Endothelial cell of umbilical vein (primary cell): ENCODE measurements around the gene ACTR2. TPM values are rescaled to one million over a fixed set of nuclear protein-coding genes. Genes with fewer than 3 reads are reported as not detected.

Experiments used
- BruUV-seq: library from RNA; stranded (reverse); fragments of 400-500 nt; replicated peaks from 2 replicates; lab custom pipeline; 2021; lab: Mats Ljungman, UMichigan
- CTCF ChIA-PET: fragments of 300-600, 350-600 bp; sonication (Branson Sonifier 250); formaldehyde crosslinking; loops from one replicate; lab custom pipeline; 2021; ENCODE audit warnings: antibody characterized with exemption, inconsistent platforms; lab: Charles Lee
- POLR2A ChIA-PET: fragments of 300-600, 350-600 bp; sonication (Branson Sonifier 250); formaldehyde crosslinking; loops from one replicate; lab custom pipeline; 2021; ENCODE audit warnings: antibody characterized with exemption, inconsistent platforms; lab: Charles Lee
- DNase-seq: peaks from one replicate; pipeline ENCODE4 v3.0.0-alpha.2; 2011; ENCODE audit warnings: low read depth, low spot score
- FAIRE-seq: peaks from 2 replicates; lab custom pipeline; 2011; peaks lifted over from hg19 to GRCh38; lab: Jason Lieb, UNC
- H2AFZ ChIP-seq: 2 replicates; pipeline ENCODE4 v1.6.0; 2012; ENCODE audit warnings: low read depth, low read length, control low read depth, inconsistent platforms
- H3K27ac ChIP-seq: 2 replicates; pipeline ENCODE4 v1.5.1; 2011; ENCODE audit warnings: low read depth, mild to moderate bottlenecking, control low read depth, low read length, moderate library complexity; ENCODE audit not compliant: insufficient read depth
- H3K27me3 ChIP-seq, 2 experiments: 2 replicates each; pipeline versions ENCODE4 v1.6.0 to v1.6.1; 2011; ENCODE audit warnings: low read length in 2 of 2, mixed read lengths in 1 of 2; ENCODE audit not compliant: control insufficient read depth in 2 of 2, insufficient read depth in 2 of 2
- H3K36me3 ChIP-seq, 2 experiments: 2 replicates in 1 of 2; 3 replicates in 1 of 2; pipeline ENCODE4 v1.5.1; 2011; ENCODE audit warnings: low read length in 2 of 2, mild to moderate bottlenecking in 1 of 2, moderate library complexity in 1 of 2; ENCODE audit not compliant: control insufficient read depth in 2 of 2, insufficient read depth in 2 of 2; ENCODE audit errors: extremely low read depth in 1 of 2
- H3K4me1 ChIP-seq: 3 replicates; pipeline ENCODE4 v1.5.1; 2011; ENCODE audit warnings: mild to moderate bottlenecking, low read length; ENCODE audit not compliant: control insufficient read depth, insufficient read depth; ENCODE audit errors: extremely low read depth
- H3K4me2 ChIP-seq: 2 replicates; pipeline ENCODE4 v1.6.1; 2011; ENCODE audit warnings: low read length, control low read depth, mixed read lengths; ENCODE audit not compliant: insufficient read depth
- H3K4me3 ChIP-seq, 3 experiments: fragments of 200-600 bp in 1 of 3; sonication (generic), shearing (Covaris generic) in 1 of 3; replicated peaks in 1 of 3; 2 replicates each; pipeline ENCODE4 v1.5.1; 2011 to 2016; ENCODE audit warnings: control low read depth in 3 of 3, low read length in 3 of 3, mild to moderate bottlenecking in 2 of 3, inconsistent platforms in 1 of 3, low read depth in 1 of 3, moderate library complexity in 1 of 3; ENCODE audit not compliant: insufficient read depth in 1 of 3
- H3K79me2 ChIP-seq: 2 replicates; pipeline ENCODE4 v1.6.0; 2012; ENCODE audit warnings: low read length, inconsistent platforms; ENCODE audit not compliant: control insufficient read depth, insufficient read depth
- H3K9ac ChIP-seq: replicated peaks from 2 replicates; pipeline ENCODE3; 2011; ENCODE audit warnings: low read length, control low read depth; ENCODE audit not compliant: insufficient read depth; ENCODE audit errors: extremely low read depth
- H3K9me1 ChIP-seq: replicated peaks from 3 replicates; pipeline ENCODE4 v1.6.0; 2011; ENCODE audit warnings: mild to moderate bottlenecking, low read length; ENCODE audit not compliant: control insufficient read depth, insufficient read depth; ENCODE audit errors: extremely low read depth
- H3K9me3 ChIP-seq: replicated peaks from 2 replicates; pipeline ENCODE4 v1.5.1; 2012; ENCODE audit warnings: low read length, inconsistent platforms; ENCODE audit not compliant: control insufficient read depth, insufficient read depth
- H4K20me1 ChIP-seq: replicated peaks from 2 replicates; pipeline ENCODE3; 2011; ENCODE audit warnings: mild to moderate bottlenecking, low read length; ENCODE audit not compliant: control insufficient read depth, insufficient read depth; ENCODE audit errors: extremely low read depth
- EZH2 ChIP-seq: IDR thresholded peaks from 2 replicates; pipeline ENCODE4 v1.6.1; 2012; ENCODE audit warnings: borderline replicate concordance, low read depth, mild to moderate bottlenecking, moderate library complexity, low read length, inconsistent platforms; ENCODE audit not compliant: severe bottlenecking
- FOS ChIP-seq: IDR thresholded peaks from 2 replicates; pipeline ENCODE4 v1.6.1; 2011; ENCODE audit warnings: mild to moderate bottlenecking, low read length, moderate library complexity, borderline replicate concordance; ENCODE audit not compliant: insufficient read depth
- GATA2 ChIP-seq: IDR thresholded peaks from 2 replicates; pipeline ENCODE4 v1.7.0; 2011; ENCODE audit warnings: low read depth, mild to moderate bottlenecking, moderate library complexity, mixed read lengths, low read length; ENCODE audit not compliant: insufficient read length, insufficient read depth
- JUN ChIP-seq: IDR thresholded peaks from 2 replicates; pipeline ENCODE4 v1.6.1; 2011; ENCODE audit warnings: borderline replicate concordance, low read depth; ENCODE audit not compliant: insufficient read length, insufficient read depth
- MYC ChIP-seq: IDR thresholded peaks from one replicate; pipeline ENCODE4 v1.6.1; 2011; ENCODE audit warnings: mild to moderate bottlenecking, low read depth, low read length
- POLR2A ChIP-seq: IDR thresholded peaks from 2 replicates; pipeline ENCODE4 v1.6.1; 2012; ENCODE audit warnings: low read depth, mild to moderate bottlenecking, control low read depth, low read length
- POLR2AphosphoS5 ChIP-seq: IDR thresholded peaks from 2 replicates; pipeline ENCODE4 v1.6.1; 2012; ENCODE audit warnings: low read depth, mild to moderate bottlenecking, control low read depth, low read length, moderate library complexity; ENCODE audit not compliant: insufficient read depth
- dilution Hi-C: fragments of 300-500 bp; cut with MboI; formaldehyde crosslinking; loops from one replicate; pipeline ENCODE4 v1.15.0; 2019; ENCODE audit warnings: low sequenced_read_pairs; ENCODE audit not compliant: extremely low pct_ligation_motif_present
- intact Hi-C: fragments of 100-400 bp; cut with micrococcal nuclease; formaldehyde crosslinking; loops from one replicate; pipeline ENCODE4 v1.10.0; 2022
- polyA plus RNA-seq, 4 experiments: library from polyadenylated mRNA; depleted of rRNA in 3 of 4; stranded (reverse) in 3 of 4; unstranded in 1 of 4; fragments of >200 nt; gene quantifications; 2 replicates each; pipeline versions ENCODE4 v1.2.1 to v1.2.3, GENCODE V29; 2011 to 2012; ENCODE audit warnings: missing spikeins in 1 of 4
- total RNA-seq: library from RNA; stranded (reverse); gene quantifications from 2 replicates; pipeline ENCODE4 v1.2.3, GENCODE V29; 2021
- TF ChIP-seq, protein P1 (sequence below): IDR thresholded peaks from 2 replicates; pipeline ENCODE4 v1.6.1; 2011; ENCODE audit not compliant: insufficient read depth, insufficient read length
- TF ChIP-seq, protein P2 (sequence below), 2 donors: IDR thresholded peaks; 1 replicate in 1 of 2; 2 replicates in 1 of 2; pipeline ENCODE4 v1.5.1; 2011; ENCODE audit warnings: low read length in 2 of 2, mild to moderate bottlenecking in 2 of 2, moderate library complexity in 2 of 2, control low read depth in 1 of 2, inconsistent platforms in 1 of 2, low read depth in 1 of 2; ENCODE audit not compliant: insufficient read depth in 1 of 2; ENCODE audit errors: extremely low read depth in 1 of 2

ACTR2 gene
- total and polyA plus RNA-seq, 2 donors (not counting 3 experiments of a cell fraction or from before 2014, with no cell fraction given): 48.7 to 287 TPM

DNA sequence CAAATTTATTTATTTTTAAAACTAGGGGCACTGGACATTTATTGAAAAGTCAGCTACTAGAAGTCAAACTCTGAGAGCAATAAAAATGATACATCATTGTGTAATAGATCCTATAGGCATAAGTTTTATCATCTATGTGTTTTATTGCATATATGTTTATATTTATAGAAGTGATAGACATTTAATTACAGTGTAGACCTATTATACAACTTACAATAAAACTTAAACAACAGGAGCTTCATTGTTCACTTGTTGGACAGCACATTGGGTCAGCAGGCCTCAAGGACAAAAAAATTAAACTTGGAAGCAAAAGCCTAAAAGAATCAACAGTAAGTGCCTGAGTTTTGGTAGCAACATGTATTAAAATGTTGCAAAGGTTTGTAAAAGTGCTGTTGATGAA, 15.0 kb upstream of the ACTR2 start:
- Histone ChIP-seq H3K36me3 (no peaks in the 10 kb centered on the region), H3K4me2 (no peak overlapping the region), H3K4me1 (no peaks in the 10 kb centered on the region), H3K27ac (no peak overlapping the region), H3K9me3 (no peaks in the 10 kb centered on the region), H4K20me1 (no peaks in the 10 kb centered on the region), H3K9ac (no peak overlapping the region), H2AFZ (no peak overlapping the region), H3K9me1 (no peaks in the 10 kb centered on the region), H3K79me2 (no peaks in the 10 kb centered on the region), H3K4me3 (no peak overlapping the region), H3K27me3 (no peaks in the 10 kb centered on the region)
- FAIRE-seq: no peak
- ChIA-PET POLR2A (no interaction called here), CTCF (interaction anchor here (1.0 to 1.6 kb wide), 3 partner anchors 15 to 26 kb away, joined by 3 to 4 read pairs (median 3); partner anchors contain the start of gene ACTR2)
- intact Hi-C loops (no loop called here), dilution Hi-C loops (no loop called here)
- DNase-seq: no peak
- BruUV-seq: no TSS peak
- TF ChIP-seq EZH2 (no peak), GATA2 (no peak), MYC (no peak), POLR2AphosphoS5 (no peak), FOS (no peak), JUN (no peak)
- TF ChIP-seq, protein P1, sequence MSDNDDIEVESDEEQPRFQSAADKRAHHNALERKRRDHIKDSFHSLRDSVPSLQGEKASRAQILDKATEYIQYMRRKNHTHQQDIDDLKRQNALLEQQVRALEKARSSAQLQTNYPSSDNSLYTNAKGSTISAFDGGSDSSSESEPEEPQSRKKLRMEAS: no peak

DNA sequence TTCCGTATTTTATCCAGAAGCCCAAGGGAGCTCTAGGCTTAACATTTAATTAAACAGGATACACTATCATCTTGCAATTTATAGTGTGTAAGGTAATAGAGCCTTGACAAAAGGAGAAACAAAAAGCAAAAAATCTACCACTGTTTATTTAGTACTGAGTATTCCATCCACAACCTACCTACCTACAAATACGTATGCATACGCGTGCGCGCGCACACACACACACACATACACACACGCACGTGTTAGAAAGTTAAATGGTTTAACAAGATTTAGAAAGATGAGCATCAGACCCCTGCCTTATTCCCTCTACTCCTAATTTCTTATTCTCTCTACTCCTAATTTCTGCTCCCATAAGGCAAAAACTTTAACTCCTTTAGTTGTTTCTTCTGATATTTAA, 14.6 kb upstream of the ACTR2 start:
- FAIRE-seq: no peak
- no peak for TF ChIP-seq GATA2
- TF ChIP-seq POLR2A: no peak
- no peak for TF ChIP-seq FOS
- TF ChIP-seq, protein P1: no peak
- TF ChIP-seq MYC: no peak
- TF ChIP-seq POLR2AphosphoS5: no peak
- TF ChIP-seq, protein P2, sequence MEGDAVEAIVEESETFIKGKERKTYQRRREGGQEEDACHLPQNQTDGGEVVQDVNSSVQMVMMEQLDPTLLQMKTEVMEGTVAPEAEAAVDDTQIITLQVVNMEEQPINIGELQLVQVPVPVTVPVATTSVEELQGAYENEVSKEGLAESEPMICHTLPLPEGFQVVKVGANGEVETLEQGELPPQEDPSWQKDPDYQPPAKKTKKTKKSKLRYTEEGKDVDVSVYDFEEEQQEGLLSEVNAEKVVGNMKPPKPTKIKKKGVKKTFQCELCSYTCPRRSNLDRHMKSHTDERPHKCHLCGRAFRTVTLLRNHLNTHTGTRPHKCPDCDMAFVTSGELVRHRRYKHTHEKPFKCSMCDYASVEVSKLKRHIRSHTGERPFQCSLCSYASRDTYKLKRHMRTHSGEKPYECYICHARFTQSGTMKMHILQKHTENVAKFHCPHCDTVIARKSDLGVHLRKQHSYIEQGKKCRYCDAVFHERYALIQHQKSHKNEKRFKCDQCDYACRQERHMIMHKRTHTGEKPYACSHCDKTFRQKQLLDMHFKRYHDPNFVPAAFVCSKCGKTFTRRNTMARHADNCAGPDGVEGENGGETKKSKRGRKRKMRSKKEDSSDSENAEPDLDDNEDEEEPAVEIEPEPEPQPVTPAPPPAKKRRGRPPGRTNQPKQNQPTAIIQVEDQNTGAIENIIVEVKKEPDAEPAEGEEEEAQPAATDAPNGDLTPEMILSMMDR (IDR thresholded peaks at IDR 0.05; ENCODE audit: extremely low read depth in 1 of 2, insufficient read depth in 1 of 2, low read depth in 1 of 2, low read length in 2 of 2): no peak
- no peak for TF ChIP-seq EZH2
- TF ChIP-seq JUN: no peak

More for the DNA sequence above, 14.6 kb upstream of the ACTR2 start:
- Histone ChIP-seq H3K9ac (no peak overlapping the region), H3K79me2 (no peaks in the 10 kb centered on the region), H3K36me3 (no peaks in the 10 kb centered on the region), H3K27ac (no peak overlapping the region), H3K4me1 (no peaks in the 10 kb centered on the region), H2AFZ (no peak overlapping the region), H3K4me3 (no peak overlapping the region), H3K27me3 (no peaks in the 10 kb centered on the region), H4K20me1 (no peaks in the 10 kb centered on the region), H3K9me3 (no peaks in the 10 kb centered on the region), H3K4me2 (no peak overlapping the region), H3K9me1 (no peaks in the 10 kb centered on the region)
- dilution Hi-C loops: no loop called here
- BruUV-seq: no TSS peak
- POLR2A ChIA-PET: no interaction called here
- CTCF ChIA-PET: interaction anchor here (1.0 to 1.6 kb wide), 2 partner anchors 15 to 26 kb away, joined by 3 to 4 read pairs; partner anchors contain the start of gene ACTR2
- DNase-seq: no peak
- intact Hi-C loops: no loop called here
